Activated CD8-positive, alpha-beta memory T cell treated with anti-CD3 and anti-CD28 coated beads, Interleukin-2, amount 50 U/mL, for 1 hour (primary cell): Measurements from ENCODE around the gene SELL.
"Not testable (repeated sequence)": the region's sequence is repeated elsewhere in the genome, so short reads cannot be mapped to it uniquely, and the experiment has no call there.

Source experiments
- DNase-seq: peaks from one replicate; pipeline ENCODE4 v3.0.0-alpha.2; 2020; ENCODE audit errors: extremely low read depth

SELL gene

DNA sequence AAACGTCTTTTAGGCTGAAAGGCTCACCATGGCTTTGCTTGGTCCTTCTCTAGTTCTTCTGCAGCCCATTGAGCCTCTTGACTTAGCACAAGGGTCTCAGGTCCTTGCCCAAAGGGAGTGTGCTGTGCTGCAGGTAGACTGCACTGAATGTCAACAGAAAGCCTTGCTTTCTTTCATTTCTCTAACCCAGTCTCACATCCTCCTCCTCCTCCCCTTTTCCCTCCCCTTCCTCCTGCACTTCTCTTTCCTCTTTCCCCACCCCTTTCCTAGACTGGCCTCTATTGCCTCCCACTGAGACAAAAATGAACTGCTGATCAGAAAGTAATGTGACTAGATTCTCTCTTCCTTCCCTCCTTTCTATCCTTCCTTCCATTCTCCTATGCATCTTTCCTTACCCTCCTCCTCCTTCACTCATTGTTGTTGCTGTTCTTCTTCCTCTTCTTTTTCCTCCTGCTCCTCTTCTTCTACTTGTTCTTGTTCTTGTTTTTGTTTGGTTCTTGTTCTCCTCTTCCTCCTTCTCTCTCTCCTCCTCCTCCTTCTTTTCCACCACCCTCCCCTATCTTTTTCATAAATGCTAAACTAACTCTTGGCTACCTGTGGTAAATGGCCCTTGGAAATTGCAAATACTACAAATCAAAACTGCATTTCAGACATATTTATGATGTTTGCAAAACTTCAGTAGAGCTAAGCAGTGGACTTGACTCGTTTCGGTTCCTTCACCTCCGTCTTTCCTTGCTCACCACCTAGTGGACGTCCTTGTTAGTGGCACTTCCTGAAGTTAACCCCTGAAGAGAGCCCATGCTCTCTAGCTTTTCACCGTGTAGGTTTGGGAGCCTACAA, at the start of gene SELL:
TSS of gene SELL (minus strand) at position 152 of the 840 bp plus-strand sequence. CDS start at position 30, 122 bp downstream.
- no peak for DNase-seq

DNA sequence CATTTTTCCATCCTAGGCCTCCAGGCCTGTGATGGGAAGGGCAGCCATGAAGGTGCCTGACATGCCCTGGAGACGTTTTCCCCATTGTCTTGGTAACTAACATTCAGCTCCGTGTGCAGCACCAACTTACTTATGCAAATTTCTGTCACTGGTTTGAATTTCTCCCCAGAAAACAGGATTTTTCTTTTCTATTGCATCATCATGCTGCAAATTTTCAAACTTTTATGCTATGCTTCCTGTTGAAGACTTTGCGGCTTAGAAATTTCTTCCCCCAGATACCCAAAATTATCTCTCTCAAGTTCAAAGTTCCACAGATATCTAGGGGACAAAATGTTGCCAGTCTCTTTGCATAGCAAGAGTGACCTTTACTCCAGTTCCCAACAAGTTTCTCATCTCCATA, 47.6 kb upstream of the SELL start:
- no peak for DNase-seq

DNA sequence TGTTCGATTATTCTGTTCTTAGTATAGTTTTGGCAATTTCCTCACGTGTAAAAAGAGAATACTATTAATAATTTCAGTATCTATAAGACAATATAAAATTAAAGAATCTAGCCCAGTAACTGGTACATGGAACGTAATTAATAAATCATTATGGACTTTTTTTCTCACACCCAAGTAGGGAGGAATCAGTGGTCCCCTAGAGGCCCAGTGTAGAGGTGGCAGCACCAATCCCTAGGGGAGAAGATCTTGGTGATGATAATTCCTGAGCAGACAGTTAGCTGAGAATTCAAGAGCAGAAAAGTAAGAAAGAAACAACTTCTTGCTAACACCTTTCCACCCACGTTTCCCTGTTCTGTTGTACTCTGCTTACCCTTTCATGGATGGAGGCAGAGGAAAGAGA, 42.1 kb upstream of the SELL start:
- no peak for DNase-seq

DNA sequence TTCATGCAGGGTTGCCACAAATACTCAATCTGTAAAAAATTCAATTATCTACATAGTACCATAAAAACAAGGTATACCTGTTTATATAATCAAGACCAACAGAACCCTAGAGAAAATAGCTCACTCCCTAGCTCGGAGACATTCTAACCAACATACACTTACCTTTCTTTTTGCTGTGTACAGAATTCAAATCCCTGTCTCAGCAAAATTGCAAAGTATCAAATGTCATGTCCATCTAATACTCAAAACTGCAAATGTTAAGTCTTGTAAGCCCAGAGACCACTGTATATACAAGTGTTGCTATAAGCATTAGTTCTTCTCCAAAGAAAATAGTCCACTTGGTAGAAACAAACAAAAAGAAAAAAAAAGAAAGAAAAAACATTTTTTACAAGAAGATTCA, 38.6 kb upstream of the SELL start:
- no peak for DNase-seq

DNA sequence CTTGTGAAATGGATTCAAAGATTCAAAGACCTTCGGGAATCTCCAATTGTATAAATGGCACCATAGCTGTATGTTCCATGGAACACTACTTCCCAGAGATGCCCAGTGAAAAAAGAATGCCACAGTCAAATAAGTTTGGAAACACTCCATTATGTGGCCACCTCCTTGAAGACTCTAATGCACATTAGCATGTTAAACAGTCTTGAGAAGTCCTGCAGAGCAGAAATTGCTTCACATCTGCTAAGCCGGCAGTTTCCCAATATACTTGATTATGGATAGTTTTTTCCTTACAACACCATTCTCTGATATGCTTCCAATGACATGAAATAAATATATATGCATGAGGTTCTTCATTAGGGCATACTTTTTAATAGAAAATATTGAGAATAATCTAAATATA, 35.1 kb upstream of the SELL start:
- no peak for DNase-seq

DNA sequence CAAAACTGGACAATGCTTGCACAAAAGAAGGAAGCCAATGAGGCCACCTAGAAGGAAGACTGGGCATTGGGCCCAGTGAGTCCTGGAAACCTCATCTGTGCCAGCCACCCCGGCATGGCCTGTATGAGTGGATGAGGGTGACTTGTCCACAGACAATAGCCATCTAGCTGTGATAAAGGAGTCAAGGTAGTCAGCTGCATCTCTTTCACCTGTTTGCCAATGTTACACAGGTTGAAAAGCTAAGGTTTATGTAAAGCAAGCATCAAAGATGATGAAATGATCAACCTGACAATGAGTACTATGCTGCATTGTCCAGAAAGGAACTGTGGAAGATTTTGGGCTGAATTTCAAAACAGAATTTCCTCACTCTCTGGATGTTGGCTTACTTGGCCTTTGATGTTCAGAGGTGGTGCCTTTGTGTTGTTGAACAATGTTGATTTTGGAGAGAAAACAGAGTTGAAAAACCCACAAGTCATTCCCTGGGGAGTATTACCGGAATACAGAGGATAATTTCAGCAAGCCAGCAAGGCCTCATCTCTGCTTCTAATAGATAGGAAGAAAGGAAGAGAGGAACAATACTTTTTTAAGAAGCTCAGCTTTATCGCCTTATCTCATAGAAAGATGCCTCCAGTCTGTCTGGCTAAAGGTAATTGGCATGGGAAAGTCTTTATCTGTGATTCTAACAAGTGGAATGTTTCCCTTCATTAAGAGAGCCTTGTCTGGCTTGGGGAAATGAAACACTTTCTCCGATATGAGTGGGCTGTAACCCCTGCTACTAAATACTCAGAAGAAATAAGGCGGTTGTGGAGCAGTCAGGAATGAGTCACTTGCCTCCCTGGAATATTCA, 33.8 kb upstream of the SELL start:
- DNase-seq: no peak

DNA sequence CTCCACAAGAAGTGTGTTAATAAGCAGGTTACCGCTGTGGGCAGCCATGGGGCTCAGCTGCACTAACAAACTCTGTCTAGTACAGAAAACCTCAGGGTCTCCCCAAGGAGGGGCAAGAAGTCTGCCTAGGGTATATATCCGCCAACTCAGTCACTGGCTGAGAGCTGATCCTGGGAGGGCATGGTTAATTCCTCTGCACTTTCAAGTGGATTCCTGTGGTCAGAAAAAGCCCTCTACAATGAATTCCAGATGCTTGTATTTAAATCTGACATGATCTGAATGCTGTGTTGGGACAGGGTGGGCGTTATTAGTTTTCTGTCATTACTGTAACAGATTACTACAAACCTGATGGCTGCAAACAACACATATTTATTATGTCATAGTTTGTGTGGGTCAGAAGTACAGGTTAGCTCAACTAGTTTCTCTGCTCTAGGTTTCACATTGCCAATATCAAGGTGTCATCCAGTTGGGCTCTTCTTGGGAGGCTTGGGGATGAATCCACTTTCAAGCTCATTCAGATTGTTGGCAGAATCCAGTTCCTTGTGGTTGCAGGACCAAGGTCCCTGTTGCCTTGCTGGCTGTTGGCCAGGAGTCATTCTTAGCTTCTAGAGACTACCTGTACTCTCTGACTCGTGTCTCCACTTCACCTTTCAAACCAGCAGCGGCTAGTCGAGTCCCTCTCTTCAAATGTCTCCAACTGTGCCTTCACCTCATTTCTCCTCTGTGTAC, 30.4 kb upstream of the SELL start:
- no peak for DNase-seq

DNA sequence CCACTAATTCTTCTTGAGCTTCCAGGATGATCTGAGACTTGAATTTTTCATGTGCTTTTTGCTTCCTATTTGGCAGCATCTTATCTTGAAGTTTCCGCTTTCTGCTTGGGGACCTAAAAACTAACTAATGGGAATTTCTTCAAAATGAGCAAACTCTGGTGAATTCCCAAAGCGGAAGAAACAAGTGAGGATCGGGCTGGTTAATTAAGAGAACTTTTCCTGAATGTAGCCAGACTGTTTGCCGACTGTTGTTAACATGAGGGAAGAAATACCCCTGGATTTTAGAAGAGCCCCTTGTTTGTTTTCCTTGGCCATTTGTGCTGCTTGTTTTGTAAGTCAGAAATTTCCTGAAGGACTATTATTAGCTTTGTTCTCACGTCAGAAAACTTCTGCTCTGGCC, 28.6 kb upstream of the SELL start:
- DNase-seq: no peak

DNA sequence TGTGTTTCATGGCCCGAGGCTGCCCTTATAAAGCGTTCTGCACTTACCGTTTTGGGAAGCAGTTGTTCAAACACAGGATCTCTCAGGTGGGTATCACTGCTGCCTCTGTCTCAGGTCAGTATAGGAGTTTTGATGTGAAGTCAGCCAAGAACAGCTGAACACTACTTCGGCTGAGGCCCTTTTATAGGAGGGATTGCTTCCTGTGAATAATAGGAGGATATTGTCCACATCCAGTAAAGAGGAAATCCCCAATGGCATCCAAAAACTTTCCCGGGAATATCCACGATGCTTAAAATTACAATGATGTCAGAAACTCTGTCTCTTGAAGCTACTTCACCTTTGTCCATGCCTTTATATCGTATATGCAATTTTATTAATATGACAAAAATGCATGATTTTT, 22.5 kb upstream of the SELL start, which contains the start of gene SELE:
TSS of gene SELE (minus strand) at position 156 of the 400 bp plus-strand sequence. CDS start 467 bp downstream, outside the sequence.
- no peak for DNase-seq

DNA sequence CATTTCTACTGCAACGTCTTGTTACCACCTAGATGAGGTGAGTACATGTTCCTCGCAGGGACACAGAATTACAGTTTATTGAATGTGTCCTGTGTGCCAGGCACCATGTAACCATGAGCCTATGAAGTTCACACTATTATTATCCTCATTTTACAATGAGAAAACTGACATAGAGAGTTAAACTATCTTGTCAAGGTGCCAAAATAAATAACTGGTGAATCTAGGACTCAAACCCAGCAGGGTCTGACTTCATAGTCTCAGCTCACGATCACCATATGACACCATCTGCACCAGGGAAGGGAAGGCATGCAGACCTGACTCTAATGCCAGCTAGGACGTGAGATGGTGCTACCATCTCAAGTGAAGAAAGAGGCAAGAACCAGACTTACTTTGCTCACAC, 20.0 kb upstream of the SELL start:
- no peak for DNase-seq

DNA sequence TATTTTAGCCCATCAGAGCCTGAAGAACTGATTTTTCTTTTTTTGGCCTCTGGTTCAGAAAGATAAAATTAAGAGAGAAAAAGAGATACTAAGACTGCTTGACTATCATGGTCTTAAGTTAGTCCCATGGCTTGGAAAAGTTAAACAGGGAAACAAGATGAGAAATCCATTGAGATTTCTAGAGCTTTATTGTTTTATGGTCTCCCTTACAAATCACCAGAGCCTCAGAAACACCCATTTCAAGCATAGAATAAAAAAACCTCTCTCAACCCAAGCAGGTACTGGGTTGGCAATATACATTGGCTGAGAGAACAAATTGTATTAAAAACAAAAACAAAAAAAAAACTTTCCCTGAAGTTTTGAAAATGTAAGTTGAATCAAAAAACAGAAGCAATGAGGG, 18.6 kb upstream of the SELL start:
- no peak for DNase-seq

DNA sequence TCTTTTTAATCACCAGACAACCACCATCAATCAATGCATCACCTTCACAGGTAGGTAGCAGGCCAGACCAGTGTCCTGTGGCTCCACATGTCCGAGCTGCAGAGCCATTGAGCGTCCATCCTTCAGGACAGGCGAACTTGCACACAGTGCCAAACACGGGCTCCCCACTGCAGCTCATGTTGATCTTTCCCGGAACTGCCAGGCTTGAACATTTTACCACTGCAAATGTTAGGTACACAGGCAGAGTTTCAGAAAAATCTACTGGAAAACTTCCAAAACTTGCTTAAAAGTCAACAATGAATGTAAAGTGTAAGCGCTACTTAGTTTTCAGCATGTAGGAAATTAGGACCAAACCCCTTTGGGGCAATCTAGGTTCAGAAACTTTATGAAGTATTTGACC, 15.9 kb upstream of the SELL start:
- no peak for DNase-seq

DNA sequence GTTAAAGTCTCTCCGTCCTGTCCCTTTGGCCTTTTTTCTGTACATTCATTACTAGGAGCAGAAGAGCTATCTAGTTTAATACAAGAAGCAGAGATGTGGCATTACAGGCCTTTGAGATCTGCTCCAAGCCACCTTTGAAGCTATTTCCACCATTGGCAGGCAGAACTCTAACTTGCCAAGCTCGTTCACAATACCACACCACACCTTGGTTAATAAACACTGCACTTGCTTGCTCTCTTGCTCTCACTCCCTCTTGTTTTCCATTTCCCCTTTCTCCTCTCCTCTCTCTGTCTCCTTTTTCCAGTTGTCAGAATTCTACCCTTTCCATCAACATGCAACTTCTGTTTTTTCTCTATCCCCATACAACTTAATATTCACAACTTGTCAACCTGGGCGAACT, 15.4 kb upstream of the SELL start:
- no peak for DNase-seq

DNA sequence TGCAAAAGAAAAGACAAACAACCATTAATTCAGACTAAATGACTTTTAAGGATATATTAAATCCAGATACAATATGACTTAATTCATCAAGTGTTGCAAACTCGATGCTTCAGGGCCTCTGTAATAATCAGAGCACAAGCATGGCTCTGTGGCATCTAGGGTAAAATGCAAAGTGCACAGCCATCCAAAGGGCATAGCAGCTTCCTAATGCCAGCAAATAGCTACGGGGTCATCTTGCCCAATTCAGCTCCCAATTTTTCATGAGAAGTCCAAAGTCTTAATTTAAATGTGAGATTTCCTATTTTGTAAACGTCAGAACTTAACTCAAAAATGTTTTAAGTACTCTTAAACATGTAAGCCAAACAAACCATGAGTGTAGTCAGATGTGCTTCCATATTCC, 14.5 kb upstream of the SELL start:
- no peak for DNase-seq

DNA sequence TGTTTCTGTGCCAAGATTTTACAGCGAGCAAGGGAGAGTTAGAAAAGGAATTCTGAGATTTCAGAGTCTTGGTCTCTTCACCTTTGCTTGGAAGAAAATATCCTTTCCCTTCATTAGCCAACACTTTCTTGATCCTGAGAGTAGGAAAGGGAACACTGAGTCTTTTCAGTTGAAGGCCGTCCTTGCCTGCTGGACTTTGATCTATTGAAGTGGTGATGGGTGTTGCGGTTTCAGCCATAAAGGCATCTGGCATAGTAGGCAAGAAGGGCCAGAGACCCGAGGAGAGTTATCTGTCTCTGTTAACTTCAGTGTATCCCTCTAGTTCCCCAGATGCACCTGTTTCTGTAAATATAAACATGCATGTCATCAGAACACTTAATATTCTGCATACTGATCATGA, 12.7 kb upstream of the SELL start:
- DNase-seq: no peak

DNA sequence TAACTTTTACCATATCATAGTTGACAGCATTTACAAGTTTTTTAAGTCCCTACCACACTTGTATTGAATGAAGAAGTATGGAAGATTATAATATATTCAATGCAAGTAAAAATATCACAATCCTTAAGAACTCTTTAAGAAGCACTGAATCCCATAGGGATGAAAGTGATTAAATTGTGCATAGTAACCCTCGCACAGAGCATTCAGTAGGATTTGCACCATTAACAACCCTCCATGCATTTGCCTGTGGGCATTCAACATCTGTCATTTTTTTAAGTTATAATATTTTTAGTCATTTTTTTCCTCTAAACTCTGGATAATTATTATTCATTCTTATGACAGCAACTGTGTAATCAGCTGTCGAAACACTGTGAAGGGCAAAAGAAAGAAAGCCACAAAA, 12.3 kb upstream of the SELL start:
- DNase-seq: no peak

DNA sequence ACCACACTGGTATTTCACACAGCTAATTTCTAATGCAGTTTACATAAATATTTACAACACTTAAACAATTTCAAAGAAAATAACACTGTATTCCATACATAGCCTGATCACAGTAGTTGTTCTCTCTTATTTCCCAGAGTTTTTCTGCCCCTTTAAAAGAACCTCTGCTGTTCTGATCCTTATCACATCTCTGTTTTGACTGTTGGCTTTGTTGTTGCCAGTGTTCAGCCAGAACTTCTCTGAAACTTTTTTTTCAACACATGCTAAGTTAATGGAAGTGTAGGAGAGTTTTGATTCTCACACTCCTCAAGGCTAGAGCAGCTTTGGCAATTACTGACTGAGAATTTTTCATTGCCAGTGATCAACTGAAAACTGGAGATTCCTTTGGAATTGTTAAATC, 11.4 kb upstream of the SELL start:
- no peak for DNase-seq

DNA sequence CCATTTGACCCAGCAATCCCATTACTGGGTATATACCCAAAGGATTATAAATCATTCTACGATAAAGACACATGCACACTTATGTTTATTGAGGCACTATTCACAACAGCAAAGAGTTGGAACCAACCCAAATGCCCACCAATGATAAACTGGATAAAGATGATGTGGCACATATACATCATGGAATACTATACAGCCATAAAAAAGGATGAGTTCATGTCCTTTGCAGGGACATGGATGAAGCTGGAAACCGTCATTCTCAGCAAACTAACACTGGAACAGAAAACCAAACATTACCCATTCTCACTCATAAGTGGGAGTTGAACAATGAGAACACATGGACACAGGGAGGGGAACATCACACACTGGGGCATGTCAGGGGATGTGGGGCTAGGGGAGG, 3.7 kb upstream of the SELL start:
- DNase-seq: not testable (repeated sequence)

DNA sequence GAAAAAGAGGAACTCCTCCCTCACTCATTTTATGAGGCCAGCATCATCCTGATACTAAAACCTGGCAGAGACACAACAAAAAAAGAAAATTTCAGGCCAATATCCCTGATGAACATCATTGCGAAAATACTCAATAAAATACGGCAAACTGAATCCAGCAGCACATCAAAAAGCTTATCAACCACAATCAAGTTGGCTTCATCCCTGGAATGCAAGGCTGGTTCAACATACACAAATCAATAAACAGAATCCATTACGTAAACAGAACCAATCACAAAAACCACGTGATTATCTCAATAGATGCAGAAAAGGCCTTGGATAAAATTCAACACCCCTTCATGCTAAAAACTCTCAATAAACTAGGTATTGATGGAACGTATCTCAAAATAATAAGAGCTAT, 1.7 kb upstream of the SELL start:
- not testable (repeated sequence) for DNase-seq

DNA sequence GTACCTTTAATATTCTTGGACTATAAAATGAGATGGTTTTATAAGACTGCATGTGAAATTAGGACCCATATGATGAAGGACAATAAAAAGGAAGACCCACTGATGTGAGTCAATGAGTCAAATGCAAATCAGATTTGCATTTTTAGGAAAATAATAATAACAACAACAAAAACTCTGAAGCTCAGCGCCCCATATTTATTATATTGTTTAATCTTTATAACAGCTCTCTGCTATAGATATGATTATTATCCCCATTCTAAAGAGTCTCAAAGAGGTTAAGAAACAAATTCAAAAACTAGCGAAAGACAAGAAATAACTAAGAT, 850 bp upstream of the SELL start:
- DNase-seq: no peak

DNA sequence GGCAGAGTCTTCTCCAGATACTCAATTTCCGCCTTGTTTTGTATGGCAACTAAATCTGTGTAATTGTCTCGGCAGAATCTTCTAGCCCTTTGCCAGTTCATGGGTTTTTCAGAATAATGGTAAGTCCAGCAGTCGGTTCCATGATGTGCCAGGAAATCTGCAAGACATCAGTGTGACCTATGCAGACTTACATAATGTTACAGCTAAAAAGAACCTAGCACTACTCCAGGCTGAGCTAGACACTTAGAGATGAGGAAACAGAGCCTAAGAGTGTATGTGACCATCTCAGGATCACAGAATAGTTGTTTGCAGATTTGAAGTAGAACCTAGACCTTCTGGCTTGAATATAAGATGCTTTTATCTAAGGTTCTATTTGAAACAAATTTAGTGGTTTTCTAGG, 2.8 kb downstream of the SELL start:
- no peak for DNase-seq

DNA sequence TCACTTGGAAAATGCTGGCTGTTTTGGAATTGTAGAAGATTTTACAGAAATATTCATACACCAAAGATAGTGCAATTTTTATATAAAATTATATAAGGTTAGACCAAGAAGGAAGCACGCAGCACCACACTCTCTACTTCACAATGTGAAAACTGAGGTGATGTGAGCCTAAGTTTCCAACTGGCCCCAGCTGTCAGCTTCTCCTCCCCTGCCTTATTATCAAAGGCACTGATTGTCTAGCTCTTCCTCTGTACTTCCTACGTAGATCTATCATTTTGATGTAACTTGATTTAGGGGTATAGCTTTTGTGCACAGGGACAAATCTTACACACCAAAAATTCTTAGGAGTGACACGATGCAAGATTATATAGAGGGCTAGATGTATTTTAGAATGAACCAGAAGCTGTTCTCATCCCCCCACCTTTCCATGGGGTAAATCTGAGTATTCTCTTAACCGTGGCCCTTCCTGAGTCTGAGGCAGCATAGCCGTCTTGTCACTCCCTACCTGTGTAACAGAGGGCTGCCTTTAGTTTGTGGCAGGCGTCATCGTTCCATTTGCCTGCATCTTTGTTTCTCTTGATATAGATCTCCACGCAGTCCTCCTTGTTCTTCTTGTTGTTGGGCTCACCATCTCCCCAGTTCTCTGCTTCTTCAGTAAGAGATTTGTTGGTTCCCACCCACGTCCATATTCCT, 3.4 kb downstream of the SELL start:
- DNase-seq: no peak
